CD4-positive, alpha-beta T cell (primary cell): ENCODE data around the gene SPRY4. TPM values are rescaled to one million over a fixed set of nuclear protein-coding genes. Genes with fewer than 3 reads are reported as not detected.
"Not testable (repeated sequence)": the region's sequence is repeated elsewhere in the genome, so short reads cannot be mapped to it uniquely, and the experiment has no call there.

ENCODE experiments used
- ATAC-seq: fragments of 200-7000 bp; cut with Tn5 transposase; one replicate; pipeline ENCODE4 v1.10.0; 2022; ENCODE audit warnings: mild to moderate bottlenecking; ENCODE audit not compliant: poor library complexity
- CTCF ChIA-PET: fragments of 350-600 bp; sonication (Branson Sonifier 250); formaldehyde crosslinking; loops from one replicate; lab custom pipeline; 2021; ENCODE audit warnings: antibody characterized with exemption, inconsistent platforms; lab: Charles Lee
- POLR2A ChIA-PET: fragments of 350-600 bp; sonication (Branson Sonifier 250); formaldehyde crosslinking; loops from one replicate; lab custom pipeline; 2021; ENCODE audit warnings: antibody characterized with exemption, inconsistent platforms; lab: Charles Lee
- DNase-seq, 14 experiments: peaks; one replicate each; pipeline ENCODE4 v3.0.0-alpha.2; 2013 to 2020; ENCODE audit warnings: mixed read lengths in 2 of 14
- H3K27ac ChIP-seq, 2 donors: one replicate each; pipeline versions ENCODE4 v1.5.1 to v1.7.0; 2013; ENCODE audit warnings: low read length in 2 of 2, low read depth in 1 of 2, mild to moderate bottlenecking in 1 of 2
- H3K27me3 ChIP-seq, 2 experiments: 1 replicate in 1 of 2; 2 replicates in 1 of 2; pipeline versions ENCODE4 v1.6.1 to v1.7.0; 2013; ENCODE audit warnings: low read length in 2 of 2, control low read depth in 1 of 2, mild to moderate bottlenecking in 1 of 2, moderate library complexity in 1 of 2; ENCODE audit not compliant: insufficient read depth in 2 of 2, control insufficient read depth in 1 of 2
- H3K36me3 ChIP-seq: one replicate; pipeline ENCODE4 v1.6.1; 2013; ENCODE audit warnings: low read length, control low read depth; ENCODE audit not compliant: insufficient read depth
- H3K4me1 ChIP-seq: one replicate; pipeline ENCODE4 v1.6.1; 2013; ENCODE audit warnings: low read length, control low read depth; ENCODE audit not compliant: insufficient read depth
- H3K4me3 ChIP-seq: one replicate; pipeline ENCODE4 v1.5.1; 2013; ENCODE audit warnings: mild to moderate bottlenecking, low read length, moderate library complexity
- H3K9me3 ChIP-seq, 2 experiments: 1 replicate in 1 of 2; 2 replicates in 1 of 2; pipeline versions ENCODE4 v1.6.1 to v1.7.0; 2013; ENCODE audit warnings: low read length in 2 of 2, mild to moderate bottlenecking in 2 of 2, control low read depth in 1 of 2, moderate library complexity in 1 of 2; ENCODE audit not compliant: control insufficient read depth in 1 of 2, insufficient read depth in 1 of 2
- H3K27ac Mint-ChIP-seq: one replicate; pipeline ENCODE4 v1.8.0; 2020; ENCODE audit warnings: mixed read lengths
- H3K27me3 Mint-ChIP-seq: one replicate; pipeline ENCODE4 v1.8.0; 2021; ENCODE audit warnings: mixed read lengths
- H3K36me3 Mint-ChIP-seq: one replicate; pipeline ENCODE4 v1.8.0; 2021; ENCODE audit warnings: low read depth, mixed read lengths
- H3K4me1 Mint-ChIP-seq: one replicate; pipeline ENCODE4 v1.8.0; 2021; ENCODE audit warnings: low read depth, mixed read lengths
- H3K4me3 Mint-ChIP-seq: one replicate; pipeline ENCODE4 v1.8.0; 2020; ENCODE audit warnings: mild to moderate bottlenecking, mixed read lengths
- H3K9me3 Mint-ChIP-seq: one replicate; pipeline ENCODE4 v1.8.0; 2020; ENCODE audit warnings: mixed read lengths
- CTCF ChIP-seq: fragments of 200-600 bp; IDR thresholded peaks from one replicate; pipeline ENCODE4 v1.8.0; 2022; ENCODE audit warnings: antibody characterized with exemption, mild to moderate bottlenecking
- intact Hi-C, 2 experiments: fragments of 100-400 bp; cut with DNase I in 1 of 2; cut with micrococcal nuclease in 1 of 2; formaldehyde crosslinking; loops; one replicate each; pipeline versions ENCODE4 v1.15.1 to v1.9.0; 2023 to 2025; cut with DNase I, micrococcal nuclease
- total RNA-seq, 174 experiments: library from RNA in 2 of 174; stranded (reverse) in 2 of 174; gene quantifications; one replicate each; pipeline ENCODE4 v1.2.3 and lab custom pipeline; 2021 to 2026

SPRY4 gene
- total RNA-seq, 2 experiments from 2014 or later = 0.16 to 0.34 TPM

- Mint-ChIP-seq H3K36me3 (no peaks in the 10 kb centered on the region), H3K4me1 (peaks cover 29% of the 10 kb centered on the region), H3K27me3 (no peaks in the 10 kb centered on the region), H3K9me3 (no peaks in the 10 kb centered on the region), H3K27ac (no peak overlapping the region), H3K4me3 (no peak overlapping the region)
- no peaks in the 10 kb centered on the region for H3K9me3 ChIP-seq
- DNase-seq (no peak), ATAC-seq (no peak)
- ChIA-PET POLR2A (no interaction called here), CTCF (interaction anchor here (0.7 kb wide), 1 partner anchor 238 kb away, joined by 4 read pairs; no protein-coding TSS in a partner anchor)
- peaks cover 0 to 2% of the 10 kb centered on the region in 2 experiments for H3K27me3 ChIP-seq
- no peaks in the 10 kb centered on the region for H3K36me3 ChIP-seq
- no peak overlapping the region for H3K4me3 ChIP-seq
- no peak overlapping the region for H3K27ac ChIP-seq
- H3K4me1 ChIP-seq = peaks cover 8% of the 10 kb centered on the region
- no peak for TF ChIP-seq CTCF
- intact Hi-C loops = no loop called here
Observed at GRCh38 chr5:142364251-142365145, 39.7 kb upstream of the SPRY4 start.

DNA sequence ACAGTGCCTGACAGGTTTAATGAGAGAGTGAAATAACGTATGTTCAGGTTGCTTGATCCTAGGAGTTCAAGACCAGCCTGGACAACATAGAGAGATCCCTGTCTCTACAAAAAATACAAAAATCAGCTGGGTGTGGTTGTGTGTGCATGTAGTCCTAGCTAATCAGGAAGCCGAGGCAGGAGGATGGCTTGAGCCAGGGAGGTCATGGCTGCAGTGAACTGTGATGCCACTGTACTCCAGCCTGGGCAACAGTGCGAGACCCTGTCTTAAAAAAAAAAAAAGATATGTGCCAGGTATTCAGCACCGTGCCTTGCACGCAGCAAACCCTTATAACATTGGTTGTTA is 38.8 kb upstream of the SPRY4 start:
- Mint-ChIP-seq H3K27me3 (no peaks in the 10 kb centered on the region), H3K4me1 (peaks cover 38% of the 10 kb centered on the region), H3K36me3 (no peaks in the 10 kb centered on the region), H3K9me3 (no peaks in the 10 kb centered on the region), H3K27ac (no peak overlapping the region), H3K4me3 (no peak overlapping the region)
- ChIA-PET CTCF (no interaction called here), POLR2A (no interaction called here)
- no peak for ATAC-seq
- peaks cover 14% of the 10 kb centered on the region for H3K4me1 ChIP-seq
- DNase-seq = no peak
- no peaks in the 10 kb centered on the region for H3K36me3 ChIP-seq
- intact Hi-C loops = no loop called here
- TF ChIP-seq CTCF = no peak
- H3K27me3 ChIP-seq = peaks cover 0 to 2% of the 10 kb centered on the region in 2 experiments
- no peak overlapping the region for H3K4me3 ChIP-seq
- H3K27ac ChIP-seq = no peak overlapping the region
- no peaks in the 10 kb centered on the region for H3K9me3 ChIP-seq

- peaks cover 28% of the 10 kb centered on the region for H3K4me1 ChIP-seq
- CTCF ChIA-PET, H3K27me3 Mint-ChIP-seq, DNase-seq, H3K9me3 ChIP-seq, H3K27ac Mint-ChIP-seq, H3K4me3 ChIP-seq, POLR2A ChIA-PET, H3K9me3 Mint-ChIP-seq, H3K36me3 Mint-ChIP-seq, H3K4me3 Mint-ChIP-seq, intact Hi-C loops, H3K27ac ChIP-seq, ATAC-seq, H3K36me3 ChIP-seq, H3K27me3 ChIP-seq: not testable (repeated sequence)
- H3K4me1 Mint-ChIP-seq = peaks cover 47% of the 10 kb centered on the region
Observed at GRCh38 chr5:142362193-142362592, 37.4 kb upstream of the SPRY4 start.
